GM20431 (cell line): ENCODE data around the gene PBXIP1.

Experiments used
- in situ Hi-C: fragments of 300-500 bp; cut with MseI, MboI; formaldehyde crosslinking; loops from one replicate; pipeline ENCODE4 v1.15.0; 2020; ENCODE audit warnings: low sequenced_read_pairs; ENCODE audit not compliant: unreplicated experiment

PBXIP1 gene

DNA sequence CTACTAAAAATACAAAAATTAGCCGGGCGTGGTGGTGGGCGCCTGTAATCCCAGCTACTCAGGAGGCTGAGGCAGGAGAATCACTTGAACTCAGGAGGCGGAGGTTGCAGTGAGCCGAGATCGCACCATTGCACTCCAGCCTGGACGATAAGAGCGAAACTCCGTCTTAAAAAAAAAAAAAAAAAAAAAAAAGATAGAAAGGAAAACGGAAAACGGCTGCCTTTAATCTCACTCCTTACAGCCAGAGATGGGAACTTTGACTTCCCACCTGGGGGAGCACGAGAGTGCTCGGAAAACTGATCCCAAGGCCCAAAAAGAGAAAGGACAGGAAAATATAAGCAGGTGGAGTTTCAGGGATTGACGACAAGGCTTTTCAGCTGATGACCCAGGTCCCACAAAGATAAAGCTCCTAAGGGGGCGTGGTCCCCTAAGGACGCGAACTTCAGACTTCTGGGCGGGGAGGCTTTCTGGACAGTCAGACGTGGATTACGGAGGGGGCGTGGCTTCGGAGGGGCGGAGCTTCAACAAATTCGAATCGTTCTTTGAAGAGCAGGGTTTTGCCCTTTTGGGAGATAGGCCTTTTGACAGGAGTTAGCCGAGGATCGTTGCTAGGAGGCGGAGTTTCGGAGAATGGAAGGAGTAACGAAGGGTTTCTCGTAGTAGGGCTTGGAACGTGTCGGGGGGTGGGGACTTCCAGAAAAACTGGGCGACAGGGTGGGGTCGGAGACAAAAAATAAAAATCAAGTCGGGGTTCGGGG, 17.6 kb upstream of the PBXIP1 start:
- in situ Hi-C loops: no loop called here

- in situ Hi-C loops: no loop called here
Measured at GRCh38 chr1:154972517-154973343, 16.8 kb upstream of the PBXIP1 start.

GRCh38 chr1:154972213-154972516, 16.3 kb upstream of the PBXIP1 start:
- in situ Hi-C loops: no loop called here

DNA sequence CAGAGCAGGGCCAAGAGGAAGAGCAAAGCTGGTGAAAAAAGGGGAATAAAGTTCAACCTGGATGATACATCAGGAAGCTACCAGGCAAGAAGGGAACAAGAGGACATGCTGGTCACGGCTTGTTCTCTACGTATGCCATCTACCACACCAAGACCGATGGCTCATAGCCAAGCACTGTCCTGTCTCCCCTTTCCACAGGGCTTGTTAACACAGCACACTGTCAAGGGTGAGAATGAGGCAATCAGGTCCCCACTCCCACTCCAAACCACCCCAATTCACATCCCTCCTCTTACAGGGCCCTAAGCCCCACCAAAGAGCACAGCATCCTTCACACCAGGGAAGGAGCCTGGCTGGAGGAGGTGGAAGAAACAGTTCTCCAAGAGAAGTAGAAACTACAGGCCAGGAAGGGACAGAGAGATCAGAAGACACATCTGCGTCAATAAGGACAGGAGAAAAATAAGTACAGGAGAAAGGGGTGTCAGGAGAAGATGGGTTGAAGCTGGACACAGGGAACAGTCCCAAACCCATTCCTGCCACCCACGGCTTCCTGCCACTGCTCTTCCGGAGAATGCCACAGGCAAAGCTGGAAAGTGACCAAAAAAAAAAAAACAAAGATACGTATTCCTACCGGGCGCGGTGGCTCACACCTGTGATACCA, 15.6 kb upstream of the PBXIP1 start:
- in situ Hi-C loops: no loop called here

DNA sequence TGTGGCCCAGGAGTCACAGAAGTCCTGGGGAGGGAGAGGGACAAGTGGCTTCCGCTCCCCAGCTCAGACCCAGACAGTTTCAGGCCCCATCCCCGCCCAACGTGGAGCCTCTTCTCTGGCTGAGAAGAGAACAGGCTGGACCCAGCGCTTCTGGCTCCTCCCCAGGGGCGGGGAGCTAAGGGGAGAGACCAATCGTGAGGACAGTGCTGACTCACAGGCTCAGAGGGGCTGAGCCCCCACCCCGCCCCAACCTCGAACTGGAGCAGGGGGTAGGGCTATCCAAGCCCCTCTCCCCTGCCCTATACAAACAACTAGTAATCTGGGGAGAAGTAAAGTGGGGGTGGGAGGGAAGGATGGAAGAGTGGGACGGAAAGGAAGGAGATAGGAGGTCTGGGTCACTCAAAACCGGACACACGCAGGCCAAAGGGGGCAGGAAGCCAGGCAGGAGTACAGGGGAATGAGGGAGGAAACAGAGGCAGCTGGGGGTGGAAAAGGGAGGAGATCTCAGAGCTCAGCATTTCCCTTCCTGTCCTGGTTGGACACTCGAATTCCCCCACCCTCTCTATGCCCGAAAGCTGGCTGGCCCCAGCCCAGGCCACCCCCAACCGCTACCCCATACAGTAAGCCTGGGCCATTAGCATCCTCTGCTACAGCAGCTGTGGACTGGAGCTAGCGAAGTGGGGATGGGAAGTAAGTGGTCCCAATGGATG, 14.9 kb upstream of the PBXIP1 start, which contains the start of gene SHC1:
TSS of gene SHC1 (minus strand) at position 117 of the 710 bp plus-strand sequence. CDS start 221 bp downstream, outside the sequence.
- in situ Hi-C loops: no loop called here

DNA sequence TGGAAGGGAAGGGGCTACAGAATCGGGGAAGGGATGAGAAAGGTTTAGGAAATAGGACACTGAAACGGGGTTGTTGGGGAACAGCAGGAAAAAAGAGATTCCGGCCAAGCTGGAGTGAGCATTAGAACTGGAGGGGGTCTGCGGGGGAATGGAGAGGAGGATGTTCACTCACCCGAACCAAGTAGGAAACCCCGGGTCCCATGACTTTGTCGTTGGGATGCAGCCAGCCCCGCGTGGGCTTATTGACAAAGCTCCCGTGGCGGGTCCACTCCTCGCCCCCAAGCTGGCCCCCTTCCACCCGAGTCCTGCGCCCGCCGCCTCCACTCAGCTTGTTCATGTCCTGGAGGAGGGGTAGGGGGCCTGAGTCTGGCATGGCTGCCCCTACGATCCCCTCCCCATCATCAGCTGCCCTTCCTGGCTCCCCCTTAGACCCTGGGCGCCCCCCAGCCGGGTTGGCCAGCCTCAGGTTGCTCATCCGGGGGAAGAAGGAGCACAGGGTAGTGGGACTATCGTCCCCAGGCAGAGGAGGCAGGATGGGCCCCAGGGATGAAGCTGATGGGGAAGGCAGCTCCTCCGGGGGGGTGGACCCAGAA, 14.1 kb upstream of the PBXIP1 start:
- in situ Hi-C loops: no loop called here

DNA sequence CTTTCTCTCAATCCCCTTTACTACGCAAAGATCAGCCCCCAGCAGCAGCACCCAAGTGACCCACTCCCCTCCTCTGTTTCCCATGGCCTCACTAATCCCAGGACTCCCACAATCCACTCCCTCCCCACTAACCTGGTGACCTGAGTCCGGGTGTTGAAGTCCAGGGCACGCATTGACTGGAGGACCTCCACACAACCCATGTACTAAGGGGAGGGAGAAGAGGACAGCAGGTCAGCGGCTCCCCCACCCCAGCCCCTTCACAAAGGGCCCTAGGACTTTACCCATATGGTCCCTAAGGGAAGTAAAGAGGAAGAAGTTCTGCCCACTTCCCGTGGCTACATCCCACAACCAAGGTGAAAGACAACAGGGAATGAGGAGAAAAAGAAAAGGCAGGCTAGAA, 13.3 kb upstream of the PBXIP1 start:
- in situ Hi-C loops: no loop called here

GRCh38 chr1:154968731-154969130, 12.8 kb upstream of the PBXIP1 start:
- in situ Hi-C loops: no loop called here

- in situ Hi-C loops: no loop called here
Measured at GRCh38 chr1:154967331-154967950, 11.5 kb upstream of the PBXIP1 start.

GRCh38 chr1:154966111-154966510, 10.2 kb upstream of the PBXIP1 start:
- in situ Hi-C loops: no loop called here

DNA sequence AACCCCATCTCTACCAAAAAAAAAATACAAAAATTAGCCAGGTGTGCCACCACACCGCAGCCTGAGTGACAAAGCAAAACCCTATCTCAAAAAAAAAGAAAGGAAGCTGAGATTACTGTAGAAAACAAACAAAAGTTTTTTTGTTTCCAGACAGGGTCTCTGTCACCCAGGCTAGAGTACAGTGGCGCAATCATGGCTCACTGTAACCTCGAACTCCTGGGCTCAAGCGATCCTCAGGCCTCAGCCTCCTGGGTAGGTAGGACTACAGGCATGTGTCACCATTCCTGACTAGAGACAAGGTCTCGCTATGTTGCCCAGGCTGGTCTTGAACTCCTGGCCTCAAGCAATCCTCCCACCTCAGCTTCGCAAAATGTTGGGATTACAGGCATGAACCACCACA, 8.5 kb upstream of the PBXIP1 start:
- in situ Hi-C loops: no loop called here

DNA sequence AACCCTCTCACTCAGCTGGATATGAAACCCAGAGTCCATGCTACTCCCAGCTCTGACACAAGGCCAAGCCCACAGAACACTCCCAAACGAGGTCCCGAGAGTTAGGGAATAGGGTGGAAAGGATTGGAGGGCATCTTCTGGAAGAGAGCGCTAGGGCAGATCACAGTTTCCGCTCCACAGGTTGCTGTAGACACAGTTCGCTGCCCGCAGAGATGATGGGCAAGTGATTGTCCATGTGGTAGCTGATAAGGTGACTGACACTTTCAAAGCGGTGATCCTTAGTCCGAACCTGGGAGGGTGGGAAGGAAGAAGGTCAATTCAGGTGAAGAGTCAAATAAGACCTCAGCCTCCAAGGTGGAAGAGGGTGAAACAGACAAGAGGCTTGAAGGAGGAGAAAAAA, 7.7 kb upstream of the PBXIP1 start:
- in situ Hi-C loops: no loop called here

GRCh38 chr1:154962795-154963330, 7.0 kb upstream of the PBXIP1 start:
- in situ Hi-C loops: no loop called here

GRCh38 chr1:154962156-154962749, 6.4 kb upstream of the PBXIP1 start:
- in situ Hi-C loops: no loop called here

DNA sequence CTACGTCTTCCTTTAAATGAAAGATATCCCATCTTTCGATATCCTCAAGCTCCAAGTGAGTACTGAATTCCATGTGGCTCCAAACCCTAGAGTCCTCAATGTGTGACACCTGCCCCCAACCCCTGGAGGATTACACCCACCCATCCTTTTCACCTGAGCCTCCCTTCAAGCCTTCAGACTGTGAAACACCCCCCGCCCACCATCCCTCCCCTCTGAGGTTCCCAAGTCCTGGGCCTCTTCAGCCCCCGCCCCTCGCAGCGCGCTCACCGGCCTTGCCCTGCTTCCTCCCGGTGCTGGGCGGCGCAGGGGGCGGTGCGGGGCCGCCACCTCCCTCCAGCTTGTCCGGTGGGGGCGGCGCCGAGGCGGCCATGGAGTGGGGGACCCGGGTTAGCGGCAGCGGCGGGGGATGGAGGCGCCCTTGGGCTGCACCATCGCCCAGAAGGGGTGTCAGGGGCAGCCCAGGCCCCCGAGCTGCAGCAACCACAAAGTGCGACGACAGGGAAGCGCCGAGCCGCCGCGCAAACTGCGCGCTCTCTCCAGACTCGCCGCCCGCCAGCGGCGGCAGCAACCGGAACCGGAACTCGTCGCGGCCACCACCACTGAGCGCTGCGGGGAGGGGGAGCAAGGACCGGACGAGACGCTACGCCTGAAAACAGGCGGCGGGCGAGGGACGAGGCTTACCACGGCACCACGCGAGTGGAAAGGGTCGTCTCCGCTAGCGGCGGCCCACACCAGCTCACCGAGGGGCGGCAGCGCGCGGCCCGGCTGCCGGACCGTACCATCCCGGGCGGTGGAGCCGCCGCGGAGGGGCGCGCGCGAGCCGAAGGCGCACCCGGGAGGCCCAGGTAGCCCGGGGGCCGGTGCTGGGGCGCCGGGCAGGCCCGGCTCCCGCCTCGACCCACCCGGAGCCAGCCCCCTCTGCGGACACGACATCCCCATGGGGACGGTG, 5.6 kb upstream of the PBXIP1 start, which contains the start of gene PYGO2:
TSS of gene PYGO2 (minus strand) at position 576 of the 949 bp plus-strand sequence. CDS start at position 370, 206 bp downstream.
- in situ Hi-C loops: no loop called here

GRCh38 chr1:154960446-154961136, 4.7 kb upstream of the PBXIP1 start:
- in situ Hi-C loops: no loop called here

DNA sequence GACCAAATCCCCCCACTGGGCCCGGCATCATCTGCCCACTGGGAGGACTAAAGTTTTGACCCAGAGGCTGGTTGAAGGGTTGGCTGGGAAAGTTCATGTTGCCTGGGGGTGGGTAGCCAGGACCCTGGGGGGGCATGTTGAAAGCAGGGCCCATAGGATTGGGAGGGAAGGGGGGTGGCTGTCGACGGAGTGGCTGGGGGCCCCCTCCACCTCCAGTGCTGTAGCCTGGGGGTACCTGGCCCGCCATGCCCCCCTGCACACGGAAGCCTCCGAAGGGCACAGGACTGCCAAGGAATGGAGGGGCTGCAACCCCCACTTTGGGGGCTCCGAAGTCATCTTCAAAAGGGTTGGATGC, 3.5 kb upstream of the PBXIP1 start:
- in situ Hi-C loops: no loop called here
